ENCODE data around the gene JAKMIP1. TPM values are rescaled to one million over a fixed set of nuclear protein-coding genes. Genes with fewer than 3 reads are reported as not detected.

Gene JAKMIP1
- total and polyA plus RNA-seq, 3 experiments from 2014 or later, result 12.7 to 26.1 (median 14.2) TPM

- H3K4me1 ChIP-seq (ENCODE audit: insufficient read depth, low read length), result no peaks in the 10 kb centered on the region
- peaks cover 6 to 28% (median 18%) of the 10 kb centered on the region in 5 donors for H3K9me3 Mint-ChIP-seq
- H3K4me1 Mint-ChIP-seq, result no peaks in the 10 kb centered on the region
- CTCF ChIA-PET, result no interaction called here
- H3K9me3 ChIP-seq (ENCODE audit: low read length), result peaks cover 12% of the 10 kb centered on the region
- no peak overlapping the region for H3K4me3 Mint-ChIP-seq
- H3K27ac Mint-ChIP-seq, result no peak overlapping the region
- peaks cover 22% of the 10 kb centered on the region for H3K36me3 ChIP-seq (ENCODE audit: insufficient read depth, low read length)
- DNase-seq, result peak in 1 of 5 donors; percentile 8
- no peaks in the 10 kb centered on the region for H3K27me3 ChIP-seq (ENCODE audit: insufficient read depth, low read length, poor library complexity, severe bottlenecking)
- POLR2A ChIA-PET, result no interaction called here
- no peak overlapping the region for H3K4me3 ChIP-seq (ENCODE audit: low read length)
- no peaks in the 10 kb centered on the region for H3K27me3 Mint-ChIP-seq
- H3K36me3 Mint-ChIP-seq, result peaks cover 15 to 64% (median 51%) of the 10 kb centered on the region in 3 donors
- no peak overlapping the region for H3K27ac ChIP-seq (ENCODE audit: low read depth, low read length)
Observed at GRCh38 chr4:6058531-6059374, 141.6 kb downstream of the JAKMIP1 start.

- Histone ChIP-seq H3K9me3 (ENCODE audit: low read length) (peaks cover 12% of the 10 kb centered on the region), H3K36me3 (ENCODE audit: insufficient read depth, low read length) (peaks cover 22% of the 10 kb centered on the region), H3K27me3 (ENCODE audit: insufficient read depth, low read length, poor library complexity, severe bottlenecking) (no peaks in the 10 kb centered on the region), H3K27ac (ENCODE audit: low read depth, low read length) (no peak overlapping the region), H3K4me3 (ENCODE audit: low read length) (no peak overlapping the region), H3K4me1 (ENCODE audit: insufficient read depth, low read length) (no peaks in the 10 kb centered on the region)
- ChIA-PET CTCF (no interaction called here), POLR2A (no interaction called here)
- H3K4me3 Mint-ChIP-seq, result no peak overlapping the region
- H3K4me1 Mint-ChIP-seq, result no peaks in the 10 kb centered on the region
- no peaks in the 10 kb centered on the region for H3K27me3 Mint-ChIP-seq
- peaks cover 6 to 28% (median 18%) of the 10 kb centered on the region in 5 donors for H3K9me3 Mint-ChIP-seq
- H3K27ac Mint-ChIP-seq, result no peak overlapping the region
- peaks cover 16 to 63% (median 49%) of the 10 kb centered on the region in 3 donors for H3K36me3 Mint-ChIP-seq
- DNase-seq, result peak in 1 of 5 donors; percentile 7
Observed at GRCh38 chr4:6056976-6057766, 143.2 kb downstream of the JAKMIP1 start.

GRCh38 chr4:6055436-6055835, 144.9 kb downstream of the JAKMIP1 start:
- Mint-ChIP-seq H3K27me3 (no peaks in the 10 kb centered on the region), H3K4me3 (no peak overlapping the region), H3K4me1 (no peaks in the 10 kb centered on the region), H3K9me3 (peaks cover 6 to 22% (median 18%) of the 10 kb centered on the region in 5 donors), H3K36me3 (peaks cover 21 to 47% (median 38%) of the 10 kb centered on the region in 3 donors), H3K27ac (no peak overlapping the region)
- ChIA-PET CTCF (no interaction called here), POLR2A (no interaction called here)
- Histone ChIP-seq H3K9me3 (ENCODE audit: low read length) (peaks cover 12% of the 10 kb centered on the region), H3K27ac (ENCODE audit: low read depth, low read length) (no peak overlapping the region), H3K36me3 (ENCODE audit: insufficient read depth, low read length) (peaks cover 21% of the 10 kb centered on the region), H3K4me1 (ENCODE audit: insufficient read depth, low read length) (no peaks in the 10 kb centered on the region), H3K4me3 (ENCODE audit: low read length) (no peak overlapping the region), H3K27me3 (ENCODE audit: insufficient read depth, low read length, poor library complexity, severe bottlenecking) (no peaks in the 10 kb centered on the region)
- DNase-seq, result no peak

GRCh38 chr4:6055030-6055429, 145.3 kb downstream of the JAKMIP1 start:
- ChIA-PET POLR2A (no interaction called here), CTCF (no interaction called here)
- Histone ChIP-seq H3K4me3 (ENCODE audit: low read length) (no peak overlapping the region), H3K27me3 (ENCODE audit: insufficient read depth, low read length, poor library complexity, severe bottlenecking) (no peaks in the 10 kb centered on the region), H3K36me3 (ENCODE audit: insufficient read depth, low read length) (peaks cover 17% of the 10 kb centered on the region), H3K27ac (ENCODE audit: low read depth, low read length) (no peak overlapping the region), H3K9me3 (ENCODE audit: low read length) (peaks cover 12% of the 10 kb centered on the region), H3K4me1 (ENCODE audit: insufficient read depth, low read length) (no peaks in the 10 kb centered on the region)
- H3K27me3 Mint-ChIP-seq, result no peaks in the 10 kb centered on the region
- H3K4me3 Mint-ChIP-seq, result no peak overlapping the region
- DNase-seq, result no peak
- peaks cover 6 to 18% (median 14%) of the 10 kb centered on the region in 5 donors for H3K9me3 Mint-ChIP-seq
- peaks cover 17 to 43% (median 34%) of the 10 kb centered on the region in 3 donors for H3K36me3 Mint-ChIP-seq
- H3K4me1 Mint-ChIP-seq, result no peaks in the 10 kb centered on the region
- no peak overlapping the region for H3K27ac Mint-ChIP-seq

- Histone ChIP-seq H3K27me3 (ENCODE audit: insufficient read depth, low read length, poor library complexity, severe bottlenecking) (no peaks in the 10 kb centered on the region), H3K27ac (ENCODE audit: low read depth, low read length) (no peak overlapping the region), H3K4me3 (ENCODE audit: low read length) (no peak overlapping the region), H3K36me3 (ENCODE audit: insufficient read depth, low read length) (peaks cover 10% of the 10 kb centered on the region), H3K4me1 (ENCODE audit: insufficient read depth, low read length) (no peaks in the 10 kb centered on the region), H3K9me3 (ENCODE audit: low read length) (peaks cover 9% of the 10 kb centered on the region)
- peaks cover 0 to 2% of the 10 kb centered on the region in 2 donors for H3K27me3 Mint-ChIP-seq
- ChIA-PET POLR2A (no interaction called here), CTCF (no interaction called here)
- H3K36me3 Mint-ChIP-seq, result peaks cover 17 to 39% (median 29%) of the 10 kb centered on the region in 3 donors
- peaks cover 6 to 15% (median 12%) of the 10 kb centered on the region in 5 donors for H3K9me3 Mint-ChIP-seq
- no peak overlapping the region for H3K4me3 Mint-ChIP-seq
- no peaks in the 10 kb centered on the region for H3K4me1 Mint-ChIP-seq
- H3K27ac Mint-ChIP-seq, result no peak overlapping the region
- DNase-seq, result no peak
Observed at GRCh38 chr4:6054162-6054922, 146.0 kb downstream of the JAKMIP1 start.

- Mint-ChIP-seq H3K27me3 (peaks cover 0 to 2% of the 10 kb centered on the region in 2 donors), H3K27ac (no peak overlapping the region), H3K36me3 (peaks cover 13 to 27% (median 16%) of the 10 kb centered on the region in 3 donors), H3K4me3 (no peak overlapping the region), H3K9me3 (no peaks in the 10 kb centered on the region), H3K4me1 (peaks cover 0 to 8% (median 6%) of the 10 kb centered on the region in 3 donors)
- no peak for DNase-seq
- no peaks in the 10 kb centered on the region for H3K9me3 ChIP-seq (ENCODE audit: low read length)
- H3K27me3 ChIP-seq (ENCODE audit: insufficient read depth, low read length, poor library complexity, severe bottlenecking), result no peaks in the 10 kb centered on the region
- H3K4me3 ChIP-seq (ENCODE audit: low read length), result no peak overlapping the region
- no peaks in the 10 kb centered on the region for H3K4me1 ChIP-seq (ENCODE audit: insufficient read depth, low read length)
- H3K36me3 ChIP-seq (ENCODE audit: insufficient read depth, low read length), result peaks cover 4% of the 10 kb centered on the region
- CTCF ChIA-PET, result no interaction called here
- no peak overlapping the region for H3K27ac ChIP-seq (ENCODE audit: low read depth, low read length)
- POLR2A ChIA-PET, result no interaction called here
Observed at GRCh38 chr4:6052679-6053078, 147.7 kb downstream of the JAKMIP1 start.

GRCh38 chr4:6050551-6050950, 149.8 kb downstream of the JAKMIP1 start:
- Mint-ChIP-seq H3K4me1 (peaks cover 0 to 9% (median 6%) of the 10 kb centered on the region in 3 donors), H3K27ac (peak overlapping the region in 1 of 8 donors; percentile 33), H3K9me3 (no peaks in the 10 kb centered on the region), H3K4me3 (no peak overlapping the region), H3K36me3 (peaks cover 10 to 20% (median 10%) of the 10 kb centered on the region in 3 donors), H3K27me3 (peaks cover 0 to 2% of the 10 kb centered on the region in 2 donors)
- Histone ChIP-seq H3K36me3 (ENCODE audit: insufficient read depth, low read length) (no peaks in the 10 kb centered on the region), H3K9me3 (ENCODE audit: low read length) (no peaks in the 10 kb centered on the region), H3K27ac (ENCODE audit: low read depth, low read length) (no peak overlapping the region), H3K4me1 (ENCODE audit: insufficient read depth, low read length) (no peaks in the 10 kb centered on the region), H3K27me3 (ENCODE audit: insufficient read depth, low read length, poor library complexity, severe bottlenecking) (no peaks in the 10 kb centered on the region), H3K4me3 (ENCODE audit: low read length) (no peak overlapping the region)
- DNase-seq, result no peak
- POLR2A ChIA-PET, result no interaction called here
- CTCF ChIA-PET, result no interaction called here
